Measurements from ENCODE around the gene ABO.
"Not testable (repeated sequence)": the region's sequence is repeated elsewhere in the genome, so short reads cannot be mapped to it uniquely, and the experiment has no call there.

ABO gene

DNA sequence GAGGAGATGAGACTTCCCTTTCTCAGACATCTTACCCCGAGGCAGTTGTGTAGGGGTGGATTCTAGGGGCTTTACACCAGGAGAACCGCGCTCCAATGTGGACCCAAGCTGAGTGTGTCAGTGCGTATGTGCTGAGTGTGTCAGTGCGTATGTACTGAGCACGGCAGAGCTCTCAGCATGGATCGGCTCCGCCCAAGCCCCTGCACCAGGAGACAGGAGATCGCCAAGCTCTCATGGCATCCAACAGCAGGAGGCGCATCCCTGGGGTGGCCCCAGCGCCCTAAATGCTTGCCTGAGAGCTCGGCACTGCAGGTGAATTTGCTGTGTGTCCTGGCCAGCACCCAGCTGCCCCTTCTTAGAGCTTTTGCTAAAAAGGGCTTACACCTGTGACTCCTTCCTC lies 53.0 kb downstream of the ABO start:
- DNase-seq, result not testable (repeated sequence)

DNA sequence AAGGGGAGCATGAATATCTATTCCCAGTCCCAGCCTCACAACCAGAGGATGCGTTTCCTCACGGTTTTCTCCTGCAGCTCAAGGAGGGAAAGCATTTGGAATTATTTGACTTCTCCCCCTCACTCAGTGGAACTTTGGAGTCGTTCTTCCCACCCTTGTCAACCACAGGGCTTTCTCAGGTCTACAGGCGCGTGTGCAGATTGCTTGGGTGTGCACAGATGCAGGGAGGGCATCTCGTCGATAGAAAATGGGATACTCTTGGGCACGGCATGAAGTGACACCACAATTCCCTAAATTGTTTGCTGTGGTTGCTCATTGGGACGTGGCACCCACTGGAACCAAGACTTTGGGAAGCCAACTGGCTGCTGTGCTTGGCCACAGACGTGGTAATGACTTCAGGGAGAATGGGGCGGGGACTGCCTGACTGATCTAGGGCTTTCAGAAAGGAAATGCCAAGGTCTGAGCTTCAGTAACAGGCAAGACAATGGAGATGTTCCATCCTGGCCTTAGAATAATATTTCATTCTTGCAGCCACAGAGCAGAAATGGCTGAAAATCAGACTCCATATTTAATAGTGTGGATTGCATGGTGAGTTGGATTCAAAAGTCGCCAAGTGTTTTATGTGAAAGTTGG lies 53.7 kb downstream of the ABO start:
- no peak for DNase-seq

DNA sequence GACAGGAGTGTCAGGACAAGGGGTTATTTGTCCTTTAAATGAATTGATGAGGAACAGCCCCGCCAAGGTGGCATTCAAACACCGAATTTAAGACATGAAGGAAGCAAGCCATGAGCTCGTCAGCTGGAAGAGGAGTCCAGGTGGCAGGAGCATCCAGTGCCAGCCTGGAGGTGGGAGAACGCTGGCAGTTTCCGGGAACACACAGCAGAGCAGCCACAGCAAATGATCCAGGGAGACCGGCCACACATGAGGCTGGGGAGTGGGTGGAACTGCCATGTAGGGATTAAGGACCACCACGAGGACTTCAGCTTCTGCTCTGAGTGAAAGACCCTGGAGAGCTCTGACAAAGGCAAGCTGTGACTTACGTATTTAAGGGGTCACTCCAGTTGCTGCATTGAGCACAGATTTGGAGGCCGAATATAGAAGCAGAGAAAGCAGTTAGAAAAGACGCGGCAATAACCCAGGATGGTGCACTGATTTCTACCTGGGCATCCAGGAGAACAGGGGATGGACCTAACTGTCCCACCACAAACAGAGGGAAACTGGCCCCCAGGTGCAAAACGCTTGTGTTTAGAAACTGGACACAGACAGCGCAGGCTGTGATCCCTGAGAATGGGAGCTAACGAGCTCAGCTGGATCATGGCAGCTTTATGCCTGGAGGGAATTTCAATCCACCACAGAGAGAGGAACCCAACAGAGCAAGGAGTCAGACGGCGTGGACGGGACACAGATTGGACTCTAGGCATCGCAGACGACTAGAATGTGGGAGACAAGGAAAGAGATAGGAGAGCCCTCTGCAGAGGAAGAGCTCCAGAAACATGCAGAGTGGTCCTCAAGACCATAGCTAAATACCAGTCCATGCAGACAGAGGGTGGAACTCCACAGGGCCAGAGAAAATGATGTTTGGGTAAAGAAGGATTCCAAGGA lies 56.7 kb downstream of the ABO start:
- DNase-seq, result not testable (repeated sequence)

DNA sequence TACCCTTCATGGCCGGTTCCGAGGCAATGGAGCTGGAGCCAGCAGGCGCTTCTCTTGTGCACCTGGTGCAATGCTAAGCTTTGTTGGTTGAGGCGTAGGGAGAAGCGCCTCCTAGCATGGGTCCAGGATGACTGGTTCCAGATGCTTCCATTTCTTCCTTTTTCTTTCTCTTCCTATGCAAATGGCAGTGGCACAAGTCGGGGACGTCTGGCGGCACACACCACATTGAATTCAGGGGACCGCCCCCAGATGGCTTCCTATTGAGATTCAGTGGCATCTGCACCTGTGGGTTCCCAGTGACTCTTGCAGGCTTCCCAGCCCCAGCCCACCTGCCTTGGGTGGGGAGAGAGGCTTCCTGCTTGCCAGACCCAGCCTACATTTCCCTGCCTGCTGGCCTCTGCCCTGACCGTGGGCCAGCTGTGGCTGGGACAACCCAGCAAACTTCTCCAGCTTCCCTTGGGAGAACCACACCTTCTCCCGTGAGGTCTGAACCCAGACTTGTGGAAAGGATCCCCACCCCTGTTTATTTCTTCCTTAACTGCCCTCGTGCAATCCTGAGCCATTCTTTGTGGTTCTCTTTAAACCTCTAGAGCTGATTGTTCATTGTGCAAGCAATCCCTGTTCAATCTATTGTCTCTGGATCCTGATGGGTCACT lies 57.5 kb downstream of the ABO start:
- not testable (repeated sequence) for DNase-seq

DNA sequence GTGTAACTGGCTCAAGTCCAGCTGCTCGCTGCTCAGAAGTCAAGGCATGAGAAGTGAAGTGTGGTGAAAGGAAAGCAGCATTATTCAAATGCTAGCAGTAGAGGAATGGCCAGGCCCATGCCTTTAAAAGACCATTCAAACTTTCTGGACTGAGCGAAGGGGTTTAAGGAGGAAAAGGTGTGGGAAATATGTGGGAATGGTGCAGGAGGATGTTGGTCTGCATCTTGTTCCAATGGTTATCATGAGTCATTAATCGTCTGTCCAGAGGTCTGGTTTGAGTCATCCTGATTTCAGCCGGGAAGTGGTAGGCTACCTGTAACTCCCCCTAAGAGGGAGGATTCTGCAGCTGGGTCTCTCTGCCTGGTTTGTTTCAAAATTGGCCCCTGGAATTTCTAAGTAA lies 60.7 kb downstream of the ABO start:
- DNase-seq, result not testable (repeated sequence)

DNA sequence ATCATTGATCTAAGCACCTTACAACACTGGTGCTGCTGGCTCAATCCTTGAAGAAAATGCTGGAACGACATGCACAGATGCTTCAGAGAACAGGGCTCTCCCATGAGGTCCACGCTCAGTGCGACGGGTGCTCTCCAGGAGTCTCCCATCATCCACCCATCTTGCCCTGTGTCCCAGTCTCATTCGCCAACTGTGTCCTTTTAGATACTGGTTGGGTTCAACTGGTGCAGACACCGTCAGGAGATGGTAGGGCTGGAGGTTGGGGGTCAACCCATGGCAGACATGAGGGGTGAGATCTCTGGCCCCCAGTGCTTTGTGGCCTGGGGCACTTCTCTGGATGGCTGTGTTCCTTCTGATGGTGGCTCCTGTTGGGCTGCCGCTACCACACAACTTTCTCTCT lies 64.4 kb downstream of the ABO start:
- DNase-seq, result no peak

DNA sequence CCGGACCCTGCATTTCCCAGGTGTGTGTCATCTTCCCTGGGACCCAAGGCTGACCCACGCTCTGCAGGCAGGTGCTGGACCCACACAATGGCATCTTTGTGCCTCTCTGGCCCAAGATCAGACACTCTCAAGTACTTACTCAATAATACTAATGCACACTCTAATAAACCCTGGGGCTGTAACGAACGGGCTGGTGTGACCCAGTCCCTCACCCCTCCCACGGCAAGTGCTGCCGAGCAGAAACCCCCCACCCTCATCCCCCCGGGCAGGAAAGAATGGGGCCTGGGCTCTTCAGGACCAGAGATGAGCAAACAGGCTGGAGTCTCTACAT lies 64.8 kb downstream of the ABO start:
- no peak for DNase-seq

DNA sequence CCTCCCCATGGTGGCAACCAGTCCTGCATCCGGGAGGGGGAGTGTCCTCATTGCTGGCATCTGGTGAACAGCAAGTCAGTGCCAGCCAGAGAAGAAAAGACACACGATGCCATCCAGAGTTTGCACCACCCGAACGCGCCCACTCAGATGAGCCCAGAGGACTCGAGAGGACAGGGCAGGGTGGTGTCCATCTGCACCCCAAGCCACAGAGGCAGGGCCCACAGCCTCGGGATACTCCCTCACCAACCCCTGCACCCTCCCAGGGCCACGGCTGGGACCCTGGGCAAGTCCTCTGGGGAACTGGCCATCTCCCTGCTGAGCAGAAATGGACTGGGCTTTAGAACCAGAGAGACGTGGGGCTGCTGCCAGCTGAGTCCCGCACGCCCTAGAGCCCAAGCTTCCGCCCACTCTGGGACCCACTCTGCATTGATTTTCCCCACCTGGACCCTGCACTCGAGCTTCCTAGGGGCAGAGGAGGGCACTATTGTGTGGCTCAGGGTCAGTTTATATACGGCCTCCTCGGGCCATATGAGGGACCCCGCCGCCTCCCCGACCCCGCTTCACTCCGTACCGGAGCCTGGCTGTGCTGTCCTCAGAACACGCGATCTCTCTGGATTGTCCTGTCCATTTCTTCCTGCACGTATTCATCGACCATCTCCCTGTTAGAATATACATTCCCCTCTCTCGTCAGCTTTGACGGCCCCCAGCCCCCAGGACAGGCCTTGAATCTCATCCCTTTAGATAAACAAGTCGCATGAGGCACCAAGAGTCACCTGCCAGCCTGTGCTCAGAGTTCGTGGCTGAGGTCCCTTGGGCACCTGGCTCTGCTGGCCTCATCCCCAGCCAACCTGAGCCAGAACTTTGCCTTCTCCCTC lies 65.4 kb downstream of the ABO start:
- not testable (repeated sequence) for DNase-seq

DNA sequence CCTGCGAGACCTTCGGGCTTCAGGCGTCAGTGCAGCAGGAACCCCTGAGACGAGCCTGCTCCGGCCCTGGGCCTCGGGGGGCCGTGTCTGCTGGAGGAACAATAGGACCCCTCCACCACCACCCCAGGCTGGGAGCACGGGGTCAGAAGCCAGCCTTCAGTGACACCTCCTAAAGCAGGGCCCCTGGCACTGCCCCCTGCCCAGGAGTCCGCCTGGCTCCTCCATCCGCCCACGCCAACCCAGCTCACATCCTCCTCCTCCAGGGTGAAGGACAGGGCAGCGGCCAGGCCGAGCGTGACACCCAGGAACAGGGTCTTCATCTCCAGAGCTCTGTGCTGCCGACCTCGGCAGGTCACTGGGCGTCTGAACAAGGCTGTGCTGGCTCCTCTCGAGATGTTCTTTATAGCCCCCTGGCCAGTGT lies 66.1 kb downstream of the ABO start, which contains the start of gene OBP2B:
TSS of gene OBP2B (minus strand) at position 371 of the 421 bp plus-strand sequence. CDS start at position 320, 51 bp downstream.
- DNase-seq, result not testable (repeated sequence)

DNA sequence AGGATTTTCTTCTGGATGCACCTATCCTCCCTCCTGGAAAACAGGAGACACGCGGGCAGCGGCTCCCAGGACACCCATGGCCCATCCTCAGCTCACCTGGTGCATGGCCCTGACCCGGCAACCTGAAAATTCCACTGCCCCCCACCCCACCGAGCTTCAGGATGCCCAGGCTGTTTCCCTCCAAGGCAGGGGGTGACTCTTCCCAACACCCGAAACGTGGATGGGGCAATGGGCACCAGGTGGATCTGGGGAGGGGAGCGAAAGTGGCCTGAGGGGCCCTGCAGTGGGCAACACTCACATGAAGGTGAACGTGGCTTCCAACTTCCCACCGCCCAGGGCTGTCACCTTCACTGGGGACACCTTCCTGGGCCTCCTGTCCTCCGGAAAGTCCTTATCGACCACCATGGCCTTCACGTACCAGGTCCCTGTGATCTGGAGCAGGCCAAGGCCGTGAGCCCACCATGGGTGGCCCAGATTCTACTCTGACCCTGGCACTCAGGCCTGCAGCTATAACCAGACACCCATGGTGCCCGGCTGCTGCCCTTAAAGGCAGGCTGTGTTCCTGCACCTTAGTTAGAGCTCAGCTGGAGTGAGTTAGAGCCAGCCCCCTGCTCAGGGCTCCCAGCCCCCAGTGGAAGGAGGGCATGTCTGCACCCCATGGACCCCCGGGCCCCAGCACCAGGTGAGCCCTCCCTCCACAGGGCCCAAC lies 66.7 kb downstream of the ABO start:
- DNase-seq, result not testable (repeated sequence)

DNA sequence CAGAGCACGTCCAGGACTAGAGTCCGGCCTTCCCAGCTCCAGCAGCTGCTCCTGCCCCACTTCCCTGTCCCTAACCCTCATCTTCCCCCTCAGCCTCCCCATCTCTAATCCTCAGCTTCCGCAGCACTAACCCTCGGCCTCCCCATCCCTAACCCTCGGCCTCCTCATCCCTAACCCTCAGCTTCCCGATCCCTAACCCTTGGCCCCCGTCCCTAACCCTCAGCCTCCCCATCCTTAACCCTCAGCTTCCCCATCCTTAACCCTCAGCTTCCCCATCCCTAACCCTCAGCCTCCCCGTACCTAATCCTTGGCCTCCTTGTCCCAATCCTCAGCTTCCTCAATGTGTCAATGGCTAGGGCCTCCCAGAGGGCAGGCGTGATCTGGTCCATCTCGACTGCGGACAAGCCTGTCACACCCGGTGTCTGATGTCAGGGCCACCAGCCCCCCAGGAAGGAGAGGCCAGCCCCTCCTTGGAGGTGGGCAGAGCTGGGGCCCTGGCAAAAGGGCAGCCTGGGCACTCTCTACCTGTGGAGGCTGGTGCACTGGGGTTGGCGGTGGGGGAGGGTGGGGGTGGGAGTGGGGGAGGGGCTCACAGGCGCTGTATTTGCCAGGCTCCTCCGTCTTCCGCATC lies 67.3 kb downstream of the ABO start:
- DNase-seq, result no peak

DNA sequence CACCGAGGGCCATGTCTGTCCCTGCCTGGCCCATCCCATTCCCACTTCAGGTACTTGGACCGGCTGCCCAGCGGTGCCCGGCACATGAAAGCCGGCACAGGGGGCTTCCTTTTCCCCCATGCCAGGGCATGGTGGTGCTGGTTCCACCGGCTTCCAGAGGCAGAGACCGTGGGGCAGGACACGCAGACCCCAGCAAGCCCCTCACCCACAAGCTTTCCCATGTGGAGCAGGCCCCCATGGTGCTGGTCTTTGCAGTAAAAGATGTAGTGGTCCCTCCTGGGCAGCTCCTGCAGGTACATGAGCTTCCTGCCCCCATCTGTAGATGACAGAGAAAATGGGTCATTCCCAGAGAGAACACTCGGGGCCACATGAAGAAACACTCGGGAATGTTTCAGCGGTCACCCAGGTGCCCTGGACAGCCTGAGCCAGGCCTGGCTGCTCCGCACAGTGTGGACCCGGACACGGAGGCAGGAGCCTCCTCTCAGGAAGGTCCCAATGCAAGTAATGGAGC lies 67.9 kb downstream of the ABO start:
- no peak for DNase-seq

DNA sequence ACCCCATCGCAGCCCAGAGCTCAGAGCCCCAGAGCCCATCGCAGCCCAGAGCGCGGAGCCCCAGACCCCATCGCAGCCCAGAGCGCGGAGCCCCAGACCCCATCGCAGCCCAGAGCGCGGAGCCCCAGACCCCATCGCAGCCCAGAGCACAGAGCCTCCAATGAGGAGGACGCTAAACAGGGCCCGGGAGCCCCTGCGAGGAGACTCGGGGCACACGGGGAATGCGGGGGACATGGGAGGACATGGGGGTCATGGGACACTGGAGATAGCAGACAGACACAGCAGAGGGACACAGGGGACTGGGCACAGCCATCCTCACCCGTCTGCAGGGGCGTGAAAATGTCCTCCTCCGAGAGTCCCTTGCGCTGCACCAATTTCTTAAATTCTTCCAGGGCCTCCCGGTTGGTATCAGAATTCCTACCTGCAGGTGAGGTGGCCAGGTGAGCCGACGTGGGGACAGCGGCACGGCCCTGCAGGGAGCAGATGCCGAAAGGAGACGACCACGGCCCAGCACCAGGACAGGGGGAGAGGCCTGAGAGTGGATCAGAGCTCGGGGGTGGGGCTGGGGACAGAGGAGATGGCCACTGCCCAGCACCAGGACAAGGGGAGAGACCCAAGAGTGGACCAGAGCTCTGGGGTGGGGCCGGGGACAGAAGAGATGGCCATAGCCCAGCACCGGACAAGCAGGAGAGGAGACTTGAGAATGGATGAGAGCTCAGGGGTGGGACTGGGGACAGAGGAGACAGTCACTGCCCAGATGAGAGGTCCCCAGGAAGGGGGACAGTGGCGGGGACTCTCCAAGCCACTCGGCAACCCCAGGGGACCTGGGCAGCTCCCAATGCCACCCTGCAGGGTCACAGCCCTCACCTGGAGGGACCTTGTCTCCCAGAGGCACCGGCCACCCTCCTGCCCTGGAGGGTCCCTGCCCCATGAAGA lies 68.7 kb downstream of the ABO start:
- DNase-seq, result no peak

DNA sequence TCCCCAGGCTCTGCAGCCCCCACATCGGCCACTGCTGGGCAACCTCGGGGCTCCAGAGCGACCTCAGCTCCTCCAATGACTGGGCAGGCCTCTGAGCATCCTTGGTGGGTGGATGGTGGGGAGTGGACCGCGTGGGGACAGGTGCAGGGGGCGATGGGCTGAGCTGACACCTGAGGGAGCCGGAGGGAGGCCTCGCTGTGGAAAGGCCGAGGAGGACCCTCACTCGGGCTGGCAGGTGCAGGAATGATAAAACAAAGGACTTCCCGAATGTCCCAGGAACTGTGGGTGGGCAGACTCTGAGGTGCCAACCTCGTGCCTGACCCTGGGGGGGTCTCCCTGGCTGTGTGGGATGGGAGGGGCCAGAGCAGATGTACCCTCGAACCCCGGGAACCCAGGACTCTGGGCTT lies 69.5 kb downstream of the ABO start:
- DNase-seq, result not testable (repeated sequence)

Measured in NCI-H1048 (cell line).